ENCODE data around the gene GAB1.

GAB1 gene

GRCh38 chr4:143336781-143337599, at the start of gene GAB1:
GAB1 (plus strand) TSS chr4:143336876; CDS start chr4:143337189, 313 bp downstream.
- no peak for DNase-seq

DNA sequence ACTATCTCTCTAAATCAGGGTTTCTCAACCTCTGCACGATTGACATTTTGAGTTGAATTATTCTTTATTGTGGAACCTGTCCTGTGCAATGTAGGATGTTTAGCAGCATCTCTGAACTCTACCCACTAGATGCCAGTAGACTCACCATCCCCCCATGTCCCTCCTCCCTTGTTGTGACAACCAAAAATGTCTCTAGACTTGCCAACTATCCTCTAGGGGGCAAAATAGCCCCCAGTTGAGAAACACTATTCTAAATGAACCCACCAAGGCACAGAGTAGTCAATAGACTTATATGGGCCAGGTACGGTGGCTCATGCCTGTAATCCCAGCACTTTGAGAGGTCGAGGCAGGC, 49.1 kb upstream of the GAB1 start:
- no peak for DNase-seq

GRCh38 chr4:143288171-143288570, 48.5 kb upstream of the GAB1 start:
- DNase-seq, result no peak

DNA sequence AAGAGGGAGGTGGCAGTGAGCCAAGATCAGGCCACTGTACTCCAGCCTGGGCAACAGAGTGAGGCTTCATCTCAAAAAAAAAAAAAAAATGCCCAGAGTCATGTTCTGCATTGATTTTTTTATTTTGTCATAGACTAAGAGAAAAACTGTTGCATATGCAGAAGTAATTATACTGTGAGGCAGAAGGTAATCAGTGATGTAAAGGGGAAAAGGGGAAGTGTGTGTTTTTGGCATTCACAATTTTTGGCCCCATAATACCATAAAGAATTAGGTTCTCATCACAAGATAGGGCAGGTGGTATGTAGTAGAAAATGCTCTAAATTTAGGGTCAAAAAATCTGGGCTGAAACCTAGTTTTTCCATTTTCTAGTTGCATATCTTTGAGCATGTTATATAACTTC, 47.3 kb upstream of the GAB1 start:
- DNase-seq, result no peak

DNA sequence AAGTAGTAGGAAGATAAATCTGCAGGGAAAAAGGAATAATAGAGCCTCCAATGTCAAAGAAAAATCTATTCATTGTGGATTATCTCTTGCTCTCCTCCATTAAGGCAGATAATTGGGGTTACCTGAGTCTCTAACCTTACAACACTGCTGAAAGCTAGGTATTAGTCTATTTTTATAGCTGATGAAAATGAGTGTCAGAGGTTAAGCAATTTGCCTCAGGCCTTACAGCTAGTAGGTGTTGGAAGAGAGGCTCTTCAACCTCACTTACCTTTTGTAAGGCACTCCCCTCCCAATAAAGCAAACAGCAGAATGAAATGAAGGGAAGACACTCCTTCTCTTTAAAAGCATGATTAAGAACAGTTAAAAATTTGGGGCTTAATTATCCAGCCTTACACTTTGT, 45.4 kb upstream of the GAB1 start:
- no peak for DNase-seq

DNA sequence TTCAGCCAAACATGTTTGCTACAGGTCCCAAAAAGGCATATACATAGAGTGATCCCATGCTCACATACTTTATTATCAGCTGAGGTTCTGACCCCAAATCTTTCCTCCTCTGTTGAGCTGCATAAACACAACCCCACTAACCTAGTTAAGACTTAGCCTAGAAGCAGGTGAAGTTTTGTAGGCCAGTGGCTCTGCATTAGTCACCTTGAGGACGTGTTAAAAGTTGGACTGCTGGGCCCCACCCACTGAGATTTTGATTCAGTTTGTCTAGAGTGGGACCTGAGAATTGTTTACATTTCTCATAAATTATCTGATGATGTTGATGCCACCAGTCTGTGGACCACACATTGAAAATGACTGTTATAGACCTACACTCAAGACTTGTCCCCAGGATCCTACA, 43.8 kb upstream of the GAB1 start:
- no peak for DNase-seq

DNA sequence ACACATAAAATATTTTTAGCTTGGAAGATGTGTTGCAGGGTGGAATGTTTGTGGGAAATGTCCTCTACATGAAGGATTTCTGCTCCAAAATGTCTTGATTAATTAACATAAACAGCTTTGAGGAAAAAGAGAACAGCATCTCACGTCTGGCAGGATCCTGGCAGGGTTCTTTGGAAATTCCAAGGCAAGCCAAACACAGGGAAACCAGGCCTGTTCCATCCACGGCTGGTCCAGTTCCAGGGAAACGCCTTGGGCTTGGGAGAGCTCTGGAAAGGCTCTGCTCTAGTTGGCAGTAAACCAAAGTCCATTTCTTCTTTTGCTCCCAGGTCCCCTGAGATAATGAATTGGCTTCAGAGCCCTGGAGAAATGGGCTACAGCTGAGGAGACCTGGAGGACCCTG, 42.4 kb upstream of the GAB1 start:
- no peak for DNase-seq

- DNase-seq, result no peak
Observed at GRCh38 chr4:143294710-143295275, 41.9 kb upstream of the GAB1 start.

- no peak for DNase-seq
Observed at GRCh38 chr4:143296397-143297067, 40.1 kb upstream of the GAB1 start.

GRCh38 chr4:143300860-143301259, 35.8 kb upstream of the GAB1 start:
- DNase-seq, result no peak

DNA sequence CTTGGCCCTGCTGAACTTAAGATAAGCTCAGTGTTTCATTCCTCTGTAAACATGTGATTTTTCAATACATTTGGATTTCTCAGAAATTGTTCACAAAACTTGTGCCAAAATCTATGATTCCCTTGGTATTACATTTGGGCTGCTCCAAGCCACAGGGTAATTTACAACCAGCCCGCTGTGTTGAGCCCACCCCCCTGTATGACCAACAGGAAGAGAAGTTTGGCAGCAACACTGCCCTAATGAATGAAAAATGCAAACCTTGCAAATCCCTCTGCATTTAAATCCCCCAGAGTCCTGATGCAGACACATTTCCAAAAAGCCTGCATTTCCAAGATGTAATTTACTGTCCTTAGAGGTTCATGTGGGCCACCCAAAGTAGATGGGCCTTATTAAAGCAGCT, 34.1 kb upstream of the GAB1 start:
- DNase-seq, result no peak

GRCh38 chr4:143306788-143307187, 29.9 kb upstream of the GAB1 start:
- no peak for DNase-seq

DNA sequence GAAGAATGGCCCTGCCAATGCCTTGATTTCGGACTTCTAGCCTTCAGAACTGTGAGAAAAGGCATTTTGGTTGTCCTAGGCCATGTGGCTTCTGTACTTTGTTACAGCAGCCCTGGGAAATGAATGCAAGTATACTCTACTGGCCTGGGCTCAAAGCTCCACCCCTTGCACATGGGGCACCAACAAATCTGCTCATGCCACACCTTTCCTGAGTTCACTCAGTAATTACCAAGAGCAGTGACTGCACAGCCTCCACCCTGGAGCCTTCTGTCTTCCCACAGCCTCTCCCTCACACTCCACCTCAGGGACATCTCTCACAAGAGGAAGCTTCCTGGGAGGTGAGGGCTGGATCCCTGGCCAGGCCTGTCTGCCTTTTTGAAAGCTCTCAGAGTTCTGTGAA, 29.1 kb upstream of the GAB1 start:
- no peak for DNase-seq

DNA sequence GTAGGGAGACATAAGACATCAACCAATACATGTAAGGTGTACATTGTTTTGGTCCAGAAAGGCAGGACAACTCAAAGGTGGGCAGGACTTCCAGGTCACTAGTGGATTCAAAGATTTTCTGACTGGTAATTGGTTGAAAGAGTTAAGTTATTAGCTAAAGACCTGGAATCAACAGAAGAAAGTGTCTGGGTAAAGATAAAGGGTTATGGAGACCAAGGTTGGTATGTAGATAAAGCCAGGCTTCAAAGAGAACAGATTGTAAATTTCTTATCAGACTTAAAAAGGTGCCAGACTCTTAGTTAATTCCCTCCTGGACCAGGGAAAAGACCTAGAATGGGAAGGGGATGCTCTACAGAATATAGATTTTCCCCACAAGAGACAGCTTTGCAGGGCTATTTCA, 28.3 kb upstream of the GAB1 start:
- no peak for DNase-seq

- DNase-seq, result no peak
Observed at GRCh38 chr4:143311924-143312323, 24.8 kb upstream of the GAB1 start.

DNA sequence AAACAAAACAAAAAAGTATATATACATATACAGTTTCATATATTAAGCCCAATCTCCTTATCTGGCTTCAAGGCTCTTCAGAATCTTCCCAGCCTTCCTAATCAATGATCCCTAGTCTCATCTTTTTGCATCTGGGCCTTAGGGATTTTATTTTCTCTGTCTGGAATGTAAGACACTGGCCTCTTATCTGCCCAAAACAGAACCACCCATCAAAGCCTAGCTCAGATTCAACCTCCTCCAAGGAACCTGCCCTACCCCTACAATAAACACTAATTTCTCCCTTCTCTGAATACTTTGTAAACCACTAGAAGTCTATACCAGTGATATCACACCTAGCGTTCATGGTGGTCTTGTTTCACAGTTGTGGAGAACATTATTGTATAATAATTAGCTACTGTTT, 23.2 kb upstream of the GAB1 start:
- DNase-seq, result no peak

DNA sequence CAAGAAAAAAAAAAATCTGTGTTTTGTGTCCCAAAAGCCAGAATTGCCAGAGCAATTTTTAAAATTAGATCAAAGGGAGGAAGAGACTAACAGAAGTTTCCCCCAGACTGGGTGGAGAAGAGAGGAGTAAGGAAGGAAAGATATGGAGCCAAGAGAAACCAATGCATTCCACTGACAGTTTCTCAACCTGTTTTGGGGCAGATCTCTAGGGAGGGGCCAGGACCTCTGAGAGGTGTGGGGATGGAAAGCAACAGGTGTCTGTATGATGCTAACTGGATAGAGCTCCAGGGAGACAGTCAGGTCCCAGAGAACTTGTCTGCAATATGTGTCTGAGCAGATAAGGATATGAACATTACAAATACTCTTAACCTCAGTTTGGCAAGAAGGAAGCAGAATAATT, 22.7 kb upstream of the GAB1 start:
- no peak for DNase-seq

DNA sequence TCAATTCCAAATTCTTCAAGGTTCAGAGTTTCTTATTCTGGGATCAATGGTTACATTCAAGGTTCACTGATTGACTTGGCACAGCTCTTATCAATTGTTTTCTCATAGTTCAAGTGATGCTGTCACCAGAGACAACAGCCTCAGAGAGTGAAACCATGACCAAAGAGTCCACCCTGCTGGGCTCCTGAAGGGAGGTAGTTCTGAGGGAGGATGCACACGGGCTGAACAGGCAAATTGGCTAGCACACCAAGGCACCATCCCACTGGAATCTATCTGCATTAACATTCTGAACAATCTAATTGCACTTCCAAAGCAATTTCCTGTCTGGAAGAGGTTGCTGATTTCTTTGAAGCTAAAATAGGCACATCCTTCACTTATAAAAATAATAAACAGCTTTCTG, 16.6 kb upstream of the GAB1 start:
- DNase-seq, result no peak

- no peak for DNase-seq
Observed at GRCh38 chr4:143326735-143327134, 9.9 kb upstream of the GAB1 start.

GRCh38 chr4:143329985-143330384, 6.7 kb upstream of the GAB1 start:
- no peak for DNase-seq

GRCh38 chr4:143335979-143336780, 496 bp upstream of the GAB1 start:
- no peak for DNase-seq

GRCh38 chr4:143337600-143338287, 1.1 kb downstream of the GAB1 start:
- no peak for DNase-seq

GRCh38 chr4:143338313-143338712, 1.6 kb downstream of the GAB1 start:
- no peak for DNase-seq
